NCI-H524 treated with DMSO at 0.1 percent for 48 hours (cell line): ENCODE measurements around the gene SNX3.
A peak's percentile ranks its signal among the peaks of the same experiment; 100 is the strongest.
"Not testable (repeated sequence)": the region's sequence is repeated elsewhere in the genome, so short reads cannot be mapped to it uniquely, and the experiment has no call there.

Source experiments
- DNase-seq: peaks from one replicate; lab custom pipeline; 2025; lab: John Stamatoyannopoulos, UW

SNX3 gene

GRCh38 chr6:108260809-108261569, at the start of gene SNX3:
Gene SNX3, minus strand, starts transcription at chr6:108261040. Its CDS starts 119 bp downstream, at chr6:108260921.
- peak; percentile 81 for DNase-seq

- DNase-seq, result no peak
Measured at GRCh38 chr6:108309844-108310243, 49.0 kb upstream of the SNX3 start.

GRCh38 chr6:108308641-108309040, 47.8 kb upstream of the SNX3 start:
- DNase-seq, result not testable (repeated sequence)

- DNase-seq, result no peak
Measured at GRCh38 chr6:108304646-108305045, 43.8 kb upstream of the SNX3 start.

- DNase-seq, result no peak
Measured at GRCh38 chr6:108302386-108302785, 41.5 kb upstream of the SNX3 start.

- DNase-seq, result no peak
Measured at GRCh38 chr6:108295676-108296075, 34.8 kb upstream of the SNX3 start.

- peak; percentile 25 for DNase-seq
Measured at GRCh38 chr6:108294727-108295625, 34.1 kb upstream of the SNX3 start, which contains the start of gene AFG1L. Gene AFG1L, plus strand, starts transcription at chr6:108295054. Its CDS starts 26 bp downstream, at chr6:108295080.

GRCh38 chr6:108294297-108294726, 33.5 kb upstream of the SNX3 start:
- no peak for DNase-seq

- no peak for DNase-seq
Measured at GRCh38 chr6:108293527-108294296, 32.9 kb upstream of the SNX3 start.

- DNase-seq, result not testable (repeated sequence)
Measured at GRCh38 chr6:108292561-108292960, 31.7 kb upstream of the SNX3 start.

- DNase-seq, result no peak
Measured at GRCh38 chr6:108291091-108291490, 30.3 kb upstream of the SNX3 start.

GRCh38 chr6:108288742-108289141, 27.9 kb upstream of the SNX3 start:
- no peak for DNase-seq

GRCh38 chr6:108287373-108287772, 26.5 kb upstream of the SNX3 start:
- DNase-seq, result no peak

GRCh38 chr6:108286366-108286765, 25.5 kb upstream of the SNX3 start:
- no peak for DNase-seq

- no peak for DNase-seq
Measured at GRCh38 chr6:108285381-108285780, 24.5 kb upstream of the SNX3 start.

GRCh38 chr6:108277831-108278230, 17.0 kb upstream of the SNX3 start:
- no peak for DNase-seq

- no peak for DNase-seq
Measured at GRCh38 chr6:108277295-108277694, 16.5 kb upstream of the SNX3 start.

- DNase-seq, result no peak
Measured at GRCh38 chr6:108275976-108276375, 15.1 kb upstream of the SNX3 start.

GRCh38 chr6:108274546-108274945, 13.7 kb upstream of the SNX3 start:
- no peak for DNase-seq

GRCh38 chr6:108269955-108270354, 9.1 kb upstream of the SNX3 start:
- not testable (repeated sequence) for DNase-seq

- no peak for DNase-seq
Measured at GRCh38 chr6:108268845-108269244, 8.0 kb upstream of the SNX3 start.

GRCh38 chr6:108263371-108263770, 2.5 kb upstream of the SNX3 start:
- no peak for DNase-seq
